H1 (cell line): ENCODE results near the gene TMTC2. TPM values are rescaled to one million over a fixed set of nuclear protein-coding genes. Genes with fewer than 3 reads are reported as not detected.

Experiments used
- CTCF ChIA-PET: fragments of 300-600 bp; sonication (Branson Sonifier 250); formaldehyde crosslinking; loops from one replicate; lab custom pipeline; 2021; ENCODE audit not compliant: partially characterized antibody; lab: Charles Lee
- POLR2A ChIA-PET: fragments of 300-600 bp; sonication (Branson Sonifier 250); formaldehyde crosslinking; loops from one replicate; lab custom pipeline; 2021; ENCODE audit warnings: inconsistent platforms; ENCODE audit not compliant: partially characterized antibody; lab: Charles Lee
- DNase-seq, 2 experiments: peaks; one replicate each; pipeline versions ENCODE4 v3.0.0 to v3.0.0-alpha.2; 2010 to 2022; ENCODE audit warnings: low spot score in 2 of 2, low read depth in 1 of 2, mixed read lengths in 1 of 2
- FAIRE-seq: peaks from 2 replicates; lab custom pipeline; 2011; peaks lifted over from hg19 to GRCh38; lab: Jason Lieb, UNC
- H2AFZ ChIP-seq: 2 replicates; pipeline ENCODE4 v1.8.1; 2012; ENCODE audit warnings: low read length, inconsistent platforms
- H2AK5ac ChIP-seq: 2 replicates; pipeline ENCODE4 v1.6.1; 2013; ENCODE audit warnings: low read depth, low read length
- H2BK120ac ChIP-seq: replicated peaks from 2 replicates; pipeline ENCODE3; 2013; ENCODE audit warnings: low read depth, low read length, inconsistent platforms
- H2BK12ac ChIP-seq: 2 replicates; pipeline ENCODE4 v1.6.1; 2013; ENCODE audit warnings: low read depth, low read length
- H2BK15ac ChIP-seq: 2 replicates; pipeline ENCODE4 v1.6.1; 2013; ENCODE audit warnings: low read length
- H2BK20ac ChIP-seq: 2 replicates; pipeline ENCODE4 v1.6.1; 2013; ENCODE audit warnings: low read length
- H2BK5ac ChIP-seq: 2 replicates; pipeline ENCODE4 v1.6.1; 2013; ENCODE audit warnings: low read depth, low read length
- H3K14ac ChIP-seq: 2 replicates; pipeline ENCODE4 v1.6.1; 2013; ENCODE audit warnings: inconsistent platforms; ENCODE audit not compliant: insufficient read length
- H3K18ac ChIP-seq: 2 replicates; pipeline ENCODE4 v1.6.1; 2013; ENCODE audit warnings: low read length; ENCODE audit errors: extremely low read depth
- H3K23ac ChIP-seq: 2 replicates; pipeline ENCODE4 v1.6.1; 2013; ENCODE audit warnings: inconsistent platforms; ENCODE audit not compliant: insufficient read length
- H3K23me2 ChIP-seq: 2 replicates; pipeline ENCODE4 v1.6.1; 2013; ENCODE audit warnings: low read depth, low read length
- H3K27ac ChIP-seq: 2 replicates; pipeline ENCODE4 v1.6.1; 2011; ENCODE audit warnings: low read depth, low read length, inconsistent platforms
- H3K27me3 ChIP-seq, 4 experiments: replicated peaks in 1 of 4; 1 replicate in 1 of 4; 2 replicates in 3 of 4; pipeline versions ENCODE4 v1.6.1 to v1.8.1; 2011 to 2013; ENCODE audit warnings: low read length in 3 of 4, mild to moderate bottlenecking in 3 of 4, inconsistent platforms in 2 of 4, mixed read lengths in 2 of 4, moderate library complexity in 1 of 4; ENCODE audit not compliant: control insufficient read depth in 3 of 4, insufficient read depth in 3 of 4; ENCODE audit errors: extremely low read depth in 1 of 4
- H3K36me3 ChIP-seq, 4 experiments: 2 replicates each; pipeline versions ENCODE4 v1.6.1 to v1.8.1; 2011 to 2013; ENCODE audit warnings: mild to moderate bottlenecking in 4 of 4, low read length in 3 of 4, moderate library complexity in 2 of 4, control low read depth in 1 of 4, inconsistent platforms in 1 of 4; ENCODE audit not compliant: insufficient read depth in 4 of 4, control insufficient read depth in 2 of 4
- H3K4ac ChIP-seq: replicated peaks from 2 replicates; pipeline ENCODE3; 2013; ENCODE audit warnings: low read length, low read depth, mixed read lengths, inconsistent platforms; ENCODE audit not compliant: insufficient read length
- H3K4me1 ChIP-seq, 4 experiments: replicated peaks in 1 of 4; 1 replicate in 1 of 4; 2 replicates in 3 of 4; pipeline versions ENCODE4 v1.6.1 to v1.8.1; 2011 to 2013; ENCODE audit warnings: low read length in 3 of 4, inconsistent platforms in 2 of 4, mixed read lengths in 1 of 4; ENCODE audit not compliant: insufficient read depth in 4 of 4, control insufficient read depth in 3 of 4
- H3K4me2 ChIP-seq, 2 experiments: 2 replicates each; pipeline versions ENCODE4 v1.6.1 to v1.8.1; 2011 to 2013; ENCODE audit warnings: low read depth in 2 of 2, low read length in 2 of 2, control low read depth in 1 of 2, inconsistent platforms in 1 of 2, mild to moderate bottlenecking in 1 of 2; ENCODE audit not compliant: insufficient read depth in 1 of 2
- H3K4me3 ChIP-seq, 4 experiments: fragments of 200-600, 300-600 bp in 1 of 4; sonication (generic), shearing (Covaris generic), sonication (Bioruptor Twin) in 1 of 4; 2 replicates each; pipeline versions ENCODE4 v1.5.1 to v1.8.1; 2011 to 2016; ENCODE audit warnings: low read length in 4 of 4, low read depth in 3 of 4, control low read depth in 2 of 4, inconsistent platforms in 2 of 4, mild to moderate bottlenecking in 2 of 4, mixed read lengths in 1 of 4, moderate library complexity in 1 of 4; ENCODE audit not compliant: insufficient read depth in 2 of 4; ENCODE audit errors: extremely low read depth in 1 of 4
- H3K56ac ChIP-seq: replicated peaks from 2 replicates; pipeline ENCODE3; 2013; ENCODE audit warnings: low read depth, mild to moderate bottlenecking, mixed read lengths, low read length, inconsistent platforms; ENCODE audit not compliant: insufficient read length
- H3K79me1 ChIP-seq: 2 replicates; pipeline ENCODE4 v1.6.1; 2013; ENCODE audit warnings: low read depth, low read length, control low read depth
- H3K79me2 ChIP-seq, 2 experiments: 2 replicates each; pipeline versions ENCODE4 v1.6.1 to v1.8.1; 2012 to 2013; ENCODE audit warnings: low read length in 2 of 2, mild to moderate bottlenecking in 2 of 2, inconsistent platforms in 1 of 2; ENCODE audit not compliant: insufficient read depth in 2 of 2, control insufficient read depth in 1 of 2
- H3K9ac ChIP-seq, 4 experiments: replicated peaks in 1 of 4; 1 replicate in 1 of 4; 2 replicates in 3 of 4; pipeline versions ENCODE4 v1.6.1 to v1.8.1; 2011 to 2013; ENCODE audit warnings: low read depth in 3 of 4, low read length in 3 of 4, control low read depth in 2 of 4, mild to moderate bottlenecking in 2 of 4, moderate library complexity in 2 of 4, inconsistent platforms in 1 of 4; ENCODE audit errors: extremely low read depth in 1 of 4
- H3K9me3 ChIP-seq, 2 experiments: 2 replicates each; pipeline versions ENCODE4 v1.6.1 to v1.8.1; 2012 to 2013; ENCODE audit warnings: mild to moderate bottlenecking in 2 of 2, moderate library complexity in 2 of 2, control low read depth in 1 of 2, inconsistent platforms in 1 of 2, low read depth in 1 of 2, low read length in 1 of 2, mixed read lengths in 1 of 2; ENCODE audit not compliant: insufficient read depth in 2 of 2
- H4K20me1 ChIP-seq, 2 experiments: replicated peaks in 1 of 2; 2 replicates each; pipeline versions ENCODE3 to v1.8.1; 2011 to 2013; ENCODE audit warnings: inconsistent platforms in 2 of 2, low read length in 2 of 2, mild to moderate bottlenecking in 1 of 2; ENCODE audit not compliant: insufficient read depth in 2 of 2, control insufficient read depth in 1 of 2
- H4K5ac ChIP-seq: 2 replicates; pipeline ENCODE4 v1.6.1; 2013; ENCODE audit warnings: low read length, low read depth, mixed read lengths, inconsistent platforms; ENCODE audit not compliant: insufficient read length
- H4K8ac ChIP-seq: 2 replicates; pipeline ENCODE4 v1.8.0; 2013; ENCODE audit warnings: mild to moderate bottlenecking, moderate library complexity, low read length, inconsistent platforms; ENCODE audit not compliant: insufficient read depth; ENCODE audit errors: extremely low read depth
- H4K91ac ChIP-seq: replicated peaks from 2 replicates; pipeline ENCODE3; 2013; ENCODE audit warnings: low read length, mixed read lengths, inconsistent platforms; ENCODE audit not compliant: insufficient read length
- CHD2 ChIP-seq: IDR thresholded peaks from 2 replicates; pipeline ENCODE4 v1.6.1; 2012; ENCODE audit warnings: low read length, improper control_type of control experiment
- CTBP2 ChIP-seq: IDR thresholded peaks from 2 replicates; pipeline ENCODE4 v1.7.0; 2011; ENCODE audit warnings: borderline replicate concordance, mild to moderate bottlenecking, moderate library complexity, mixed read lengths, low read length; ENCODE audit not compliant: insufficient read depth, insufficient read length
- RFX5 ChIP-seq: IDR thresholded peaks from 2 replicates; pipeline ENCODE4 v1.6.1; 2011; ENCODE audit warnings: low read depth, low read length, improper control_type of control experiment, borderline replicate concordance
- SAP30 ChIP-seq: fragments of 300-600 bp; sonication (generic); IDR thresholded peaks from 2 replicates; pipeline ENCODE4 v1.7.1; 2012; ENCODE audit warnings: low read length, moderate library complexity, mild to moderate bottlenecking, inconsistent platforms; ENCODE audit not compliant: insufficient read depth, insufficient replicate concordance
- TEAD4 ChIP-seq: IDR thresholded peaks from 2 replicates; pipeline ENCODE4 v1.6.1; 2012; ENCODE audit warnings: low read depth, low read length, inconsistent platforms, mixed read lengths
- WGBS, 2 experiments: shearing (Covaris generic) in 1 of 2; methylation state at CpG; one replicate each; pipeline versions ENCODE4 v1.1.6 to v1.1.7; 2013 to 2015; ENCODE audit warnings: low lambda C conversion rate in 2 of 2, mixed read lengths in 2 of 2, inconsistent platforms in 1 of 2, low coverage in 1 of 2, missing lambda C conversion rate in 1 of 2; ENCODE audit not compliant: insufficient replicate concordance in 2 of 2, insufficient coverage in 1 of 2, insufficient read length in 1 of 2; ENCODE audit errors: extremely low coverage in 1 of 2, missing lambda C conversion rate in 1 of 2; 5-methylcytosine and 5-hydroxymethylcytosine counted together
- polyA plus RNA-seq, 7 experiments: library from polyadenylated mRNA; depleted of rRNA in 3 of 7; stranded (reverse) in 5 of 7; unstranded in 2 of 7; fragments of >200 nt in 5 of 7; fragments of 200-250 nt in 2 of 7; gene quantifications; 1 replicate in 5 of 7; 2 replicates in 1 of 7; 4 replicates in 1 of 7; pipeline versions ENCODE4 v1.2.1 to v1.2.3, GENCODE V29; 2011 to 2013; ENCODE audit warnings: missing spikeins in 2 of 7, mixed read lengths in 2 of 7
- total RNA-seq: library from RNA; stranded (reverse); fragmentation: NEBNext Ultra II Directional; extraction: Animal tissue kit (Norgen Biotek cat#: 25700); gene quantifications from 2 replicates; pipeline ENCODE4 v1.2.1, GENCODE V29; 2021

The TMTC2 gene
- total and polyA plus RNA-seq, 2 of the 8 experiments (the other 6 are each of a cell fraction or from before 2014, with no cell fraction given): 2.3 to 3.9 TPM

DNA sequence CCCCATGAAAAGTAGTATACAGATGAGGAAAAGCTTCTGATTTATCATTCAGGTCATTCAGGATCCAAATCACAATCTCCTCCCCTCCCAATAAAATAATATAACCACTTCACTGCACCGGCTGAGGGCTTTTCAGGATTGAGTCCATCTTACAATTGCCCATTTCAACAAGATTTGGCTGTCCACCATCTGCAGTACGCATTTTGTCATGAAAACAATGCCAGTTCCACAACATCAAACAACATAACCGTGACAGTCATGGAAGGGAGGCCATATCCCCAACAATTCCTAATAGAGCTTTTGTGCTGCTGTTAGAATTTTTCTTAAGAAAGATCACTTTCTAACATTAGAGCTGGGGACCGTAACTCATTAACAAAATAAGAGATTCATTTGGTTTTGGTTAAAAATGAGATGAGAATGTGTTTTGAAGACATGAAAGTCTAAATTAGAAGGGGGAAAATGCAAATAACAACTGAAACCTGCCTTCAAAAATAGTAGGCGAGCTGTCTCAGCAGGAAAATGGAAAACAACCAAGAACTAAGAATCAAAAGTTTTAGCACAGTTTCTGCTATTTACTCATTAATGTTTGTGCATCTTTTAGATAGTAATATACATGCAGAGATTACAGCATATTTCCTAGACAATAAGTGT is 38.3 kb upstream of the TMTC2 start:
- H3K14ac ChIP-seq: no peak overlapping the region
- H4K20me1 ChIP-seq: no peaks in the 10 kb centered on the region
- H3K27ac ChIP-seq: no peak overlapping the region
- no peak overlapping the region for H2BK20ac ChIP-seq
- ChIA-PET POLR2A (interaction anchor here (0.6 kb wide), 1 partner anchor 16 kb away, joined by 3 read pairs; no protein-coding TSS in a partner anchor), CTCF (no interaction called here)
- no peaks in the 10 kb centered on the region for H3K79me2 ChIP-seq
- H4K5ac ChIP-seq: no peak overlapping the region
- no peak overlapping the region for H2BK12ac ChIP-seq
- no peaks in the 10 kb centered on the region for H3K27me3 ChIP-seq
- H3K4me2 ChIP-seq: no peak overlapping the region
- H2BK120ac ChIP-seq: no peak overlapping the region
- H2BK15ac ChIP-seq: no peak overlapping the region
- no peak overlapping the region for H3K4ac ChIP-seq
- no peaks in the 10 kb centered on the region for H3K9me3 ChIP-seq
- H4K91ac ChIP-seq: no peak overlapping the region
- H3K9ac ChIP-seq: no peak overlapping the region
- H2AFZ ChIP-seq: no peak overlapping the region
- H4K8ac ChIP-seq: no peak overlapping the region
- H2AK5ac ChIP-seq: no peak overlapping the region
- H3K79me1 ChIP-seq: no peaks in the 10 kb centered on the region
- H3K4me1 ChIP-seq: peaks cover 0 to 3% (median 0%) of the 10 kb centered on the region in 4 experiments; a peak in 2 of 7 replicates
- no peak for DNase-seq
- H3K36me3 ChIP-seq: no peaks in the 10 kb centered on the region
- H3K18ac ChIP-seq: no peak overlapping the region
- WGBS, 2 experiments: 83% methylated on average over 5 of the region's 5 CpGs; no CpG with 5 or more reads in 1 of the 2 experiments
- no peak overlapping the region for H3K4me3 ChIP-seq
- H3K56ac ChIP-seq: no peak overlapping the region
- FAIRE-seq: no peak
- H3K23me2 ChIP-seq: no peaks in the 10 kb centered on the region
- no peak overlapping the region for H2BK5ac ChIP-seq
- H3K23ac ChIP-seq: no peak overlapping the region
- TF ChIP-seq CTBP2 (no peak), TEAD4 (no peak), RFX5 (no peak), CHD2 (no peak), SAP30 (no peak)
